HCT116 (cell line): ENCODE measurements around the gene KAZN.

ENCODE experiments used
- CEBPB ChIP-seq: IDR thresholded peaks from 2 replicates; pipeline ENCODE4 v1.6.1; 2012; ENCODE audit warnings: low read depth
- EGR1 ChIP-seq: IDR thresholded peaks from 2 replicates; pipeline ENCODE4 v1.6.1; 2012; ENCODE audit warnings: low read depth
- EZH2 ChIP-seq: fragments of 200-600 bp; sonication (generic); IDR thresholded peaks from 2 replicates; pipeline ENCODE4 v1.6.1; 2017; ENCODE audit warnings: antibody characterized with exemption, mixed run types
- POLR2A ChIP-seq: IDR thresholded peaks from 2 replicates; pipeline ENCODE4 v1.7.0; 2011; ENCODE audit warnings: borderline replicate concordance; ENCODE audit not compliant: insufficient read depth, insufficient read length; ENCODE audit errors: extremely low read depth
- TCF7L2 ChIP-seq: IDR thresholded peaks from 2 replicates; pipeline ENCODE4 v1.7.0; 2011; ENCODE audit warnings: borderline replicate concordance, inconsistent platforms; ENCODE audit not compliant: insufficient read depth, insufficient read length; ENCODE audit errors: extremely low read depth
- YY1 ChIP-seq: IDR thresholded peaks from 2 replicates; pipeline ENCODE4 v1.6.1; 2011; ENCODE audit warnings: low read length, low read depth, moderate library complexity, mild to moderate bottlenecking; ENCODE audit not compliant: insufficient replicate concordance; ENCODE audit errors: extremely low read depth
- TF ChIP-seq, protein P1 (sequence below), 3 experiments: fragments of 200-600 bp in 1 of 3; sonication (generic) in 1 of 3; IDR thresholded peaks in 2 of 3; conservative IDR thresholded peaks in 1 of 3; 2 replicates each; pipeline ENCODE4 v1.5.1; 2012 to 2017; ENCODE audit warnings: low read depth in 2 of 3, low read length in 2 of 3, antibody characterized with exemption in 1 of 3, borderline replicate concordance in 1 of 3, control low read depth in 1 of 3, mild to moderate bottlenecking in 1 of 3, mixed read lengths in 1 of 3, mixed run types in 1 of 3, moderate library complexity in 1 of 3; ENCODE audit not compliant: insufficient read depth in 1 of 3
- TF ChIP-seq, protein P2 (sequence below): IDR thresholded peaks from 2 replicates; pipeline ENCODE4 v1.6.1; 2012

GRCh38 chr1:14614341-14614740, 15.9 kb downstream of the KAZN start:
- TF ChIP-seq, protein P1, sequence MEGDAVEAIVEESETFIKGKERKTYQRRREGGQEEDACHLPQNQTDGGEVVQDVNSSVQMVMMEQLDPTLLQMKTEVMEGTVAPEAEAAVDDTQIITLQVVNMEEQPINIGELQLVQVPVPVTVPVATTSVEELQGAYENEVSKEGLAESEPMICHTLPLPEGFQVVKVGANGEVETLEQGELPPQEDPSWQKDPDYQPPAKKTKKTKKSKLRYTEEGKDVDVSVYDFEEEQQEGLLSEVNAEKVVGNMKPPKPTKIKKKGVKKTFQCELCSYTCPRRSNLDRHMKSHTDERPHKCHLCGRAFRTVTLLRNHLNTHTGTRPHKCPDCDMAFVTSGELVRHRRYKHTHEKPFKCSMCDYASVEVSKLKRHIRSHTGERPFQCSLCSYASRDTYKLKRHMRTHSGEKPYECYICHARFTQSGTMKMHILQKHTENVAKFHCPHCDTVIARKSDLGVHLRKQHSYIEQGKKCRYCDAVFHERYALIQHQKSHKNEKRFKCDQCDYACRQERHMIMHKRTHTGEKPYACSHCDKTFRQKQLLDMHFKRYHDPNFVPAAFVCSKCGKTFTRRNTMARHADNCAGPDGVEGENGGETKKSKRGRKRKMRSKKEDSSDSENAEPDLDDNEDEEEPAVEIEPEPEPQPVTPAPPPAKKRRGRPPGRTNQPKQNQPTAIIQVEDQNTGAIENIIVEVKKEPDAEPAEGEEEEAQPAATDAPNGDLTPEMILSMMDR (IDR thresholded peaks at IDR 0.05 in 2 of 3, conservative IDR thresholded peaks at IDR 0.05 in 1 of 3; ENCODE audit: borderline replicate concordance in 1 of 3, insufficient read depth in 1 of 3, low read depth in 2 of 3, low read length in 2 of 3): no peak
- no peak for TF ChIP-seq EZH2
- no peak for TF ChIP-seq TCF7L2
- TF ChIP-seq EGR1: no peak
- no peak for TF ChIP-seq CEBPB
- TF ChIP-seq POLR2A: no peak
- TF ChIP-seq, protein P2, sequence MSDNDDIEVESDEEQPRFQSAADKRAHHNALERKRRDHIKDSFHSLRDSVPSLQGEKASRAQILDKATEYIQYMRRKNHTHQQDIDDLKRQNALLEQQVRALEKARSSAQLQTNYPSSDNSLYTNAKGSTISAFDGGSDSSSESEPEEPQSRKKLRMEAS: no peak
- TF ChIP-seq YY1: no peak
